ENCODE measurements around the gene OR13A1. TPM values are rescaled to one million over a fixed set of nuclear protein-coding genes. Genes with fewer than 3 reads are reported as not detected.
"Not testable (repeated sequence)": the region's sequence is repeated elsewhere in the genome, so short reads cannot be mapped to it uniquely, and the experiment has no call there.

Gene OR13A1
- total RNA-seq, 1 donor from 2014 or later, result 1.5 TPM

DNA sequence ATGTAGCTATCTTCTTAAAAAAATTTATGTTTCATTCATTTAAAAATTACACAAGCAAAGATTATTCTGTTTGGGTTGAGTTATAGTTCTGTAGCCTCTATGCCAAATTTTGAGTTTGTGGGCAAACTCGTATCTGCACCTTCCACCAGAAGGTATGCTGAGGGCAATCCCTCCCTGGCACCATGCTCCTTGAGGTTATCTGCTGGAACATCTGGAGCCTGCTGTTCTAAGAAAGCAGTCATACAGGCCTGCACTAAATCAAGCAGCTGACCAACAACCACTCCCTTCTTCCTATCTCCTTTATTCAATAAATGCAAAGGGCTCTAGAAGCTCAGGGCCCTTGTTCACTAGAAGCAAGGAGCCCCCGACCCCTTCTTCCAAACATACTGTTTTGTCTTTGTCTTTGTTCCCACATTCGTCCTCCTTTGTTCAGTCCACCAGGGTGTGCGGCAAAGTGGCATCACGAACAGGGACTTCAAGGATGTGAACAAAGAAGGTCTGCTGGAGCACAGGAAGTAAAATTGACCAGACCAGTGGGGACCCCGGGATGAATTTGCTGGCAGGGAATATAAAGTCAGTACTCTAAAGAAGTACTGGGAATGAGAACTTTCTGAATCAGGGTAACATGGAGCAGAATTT, 36.4 kb downstream of the OR13A1 start:
- TF ChIP-seq EZH2phosphoT487 (IDR thresholded peaks at IDR 0.05), result no peak
- no peak for TF ChIP-seq EZH2 (IDR thresholded peaks at IDR 0.05)
- TF ChIP-seq, protein P1, sequence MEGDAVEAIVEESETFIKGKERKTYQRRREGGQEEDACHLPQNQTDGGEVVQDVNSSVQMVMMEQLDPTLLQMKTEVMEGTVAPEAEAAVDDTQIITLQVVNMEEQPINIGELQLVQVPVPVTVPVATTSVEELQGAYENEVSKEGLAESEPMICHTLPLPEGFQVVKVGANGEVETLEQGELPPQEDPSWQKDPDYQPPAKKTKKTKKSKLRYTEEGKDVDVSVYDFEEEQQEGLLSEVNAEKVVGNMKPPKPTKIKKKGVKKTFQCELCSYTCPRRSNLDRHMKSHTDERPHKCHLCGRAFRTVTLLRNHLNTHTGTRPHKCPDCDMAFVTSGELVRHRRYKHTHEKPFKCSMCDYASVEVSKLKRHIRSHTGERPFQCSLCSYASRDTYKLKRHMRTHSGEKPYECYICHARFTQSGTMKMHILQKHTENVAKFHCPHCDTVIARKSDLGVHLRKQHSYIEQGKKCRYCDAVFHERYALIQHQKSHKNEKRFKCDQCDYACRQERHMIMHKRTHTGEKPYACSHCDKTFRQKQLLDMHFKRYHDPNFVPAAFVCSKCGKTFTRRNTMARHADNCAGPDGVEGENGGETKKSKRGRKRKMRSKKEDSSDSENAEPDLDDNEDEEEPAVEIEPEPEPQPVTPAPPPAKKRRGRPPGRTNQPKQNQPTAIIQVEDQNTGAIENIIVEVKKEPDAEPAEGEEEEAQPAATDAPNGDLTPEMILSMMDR (IDR thresholded peaks at IDR 0.05), result no peak
- peaks cover 27% of the 10 kb centered on the region for H3K4me1 ChIP-seq
- H3K27ac ChIP-seq, result no peak overlapping the region
- Mint-ChIP-seq H3K27ac (peak overlapping the region; percentile 33), H3K36me3 (no peaks in the 10 kb centered on the region), H3K4me3 (no peak overlapping the region), H3K27me3 (ENCODE audit: insufficient read depth, low read depth) (no peaks in the 10 kb centered on the region), H3K4me1 (peaks cover 29% of the 10 kb centered on the region), H3K9me3 (no peaks in the 10 kb centered on the region)
- no peak overlapping the region for H3K9ac ChIP-seq
- peak; percentile 11 for DNase-seq (ENCODE audit: low spot score)
- H3K27me3 ChIP-seq, result no peaks in the 10 kb centered on the region
- H3K4me2 ChIP-seq, result peak overlapping the region; percentile 24
- H2AFZ ChIP-seq (replicated peaks), result peak overlapping the region; percentile 85
- H3F3A ChIP-seq (ENCODE audit: low read depth), result peaks cover 9% of the 10 kb centered on the region
- no peaks in the 10 kb centered on the region for H3K36me3 ChIP-seq
- no peaks in the 10 kb centered on the region for H4K20me1 ChIP-seq (ENCODE audit: low read depth)
- H3K9me3 ChIP-seq (ENCODE audit: low read depth), result no peaks in the 10 kb centered on the region
- H3K79me2 ChIP-seq (ENCODE audit: low read depth), result no peaks in the 10 kb centered on the region
- no peak overlapping the region for H3K4me3 ChIP-seq

DNA sequence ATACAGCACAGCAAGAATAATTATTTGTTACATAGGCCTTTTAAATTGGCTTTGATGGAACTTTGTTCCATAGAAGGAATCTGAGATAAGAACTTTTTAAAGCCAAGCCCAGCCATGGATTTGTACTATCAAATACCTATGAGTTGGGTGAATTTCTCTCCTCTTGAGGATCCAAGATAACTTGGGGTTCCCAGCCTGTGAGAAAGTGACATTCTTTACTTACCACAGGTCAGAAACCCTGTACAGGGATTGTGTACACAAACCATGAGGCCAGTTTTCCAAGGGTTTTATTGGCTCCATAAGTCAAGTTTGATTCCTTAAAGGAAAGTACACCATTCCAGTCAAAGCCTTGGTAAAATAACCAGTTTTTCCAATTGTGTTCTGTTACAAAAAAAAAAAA, 39.3 kb downstream of the OR13A1 start:
- not testable (repeated sequence) for H3K4me3 ChIP-seq; H3K36me3 ChIP-seq; H4K20me1 ChIP-seq (ENCODE audit: low read depth); H3K9me3 Mint-ChIP-seq; H3K27ac ChIP-seq; H3K36me3 Mint-ChIP-seq; H3K27me3 ChIP-seq; H3K27me3 Mint-ChIP-seq (ENCODE audit: insufficient read depth, low read depth); H3K4me2 ChIP-seq; H3K9ac ChIP-seq; H3K4me3 Mint-ChIP-seq; H3F3A ChIP-seq (ENCODE audit: low read depth); H2AFZ ChIP-seq (replicated peaks); H3K79me2 ChIP-seq (ENCODE audit: low read depth); H3K27ac Mint-ChIP-seq; DNase-seq (ENCODE audit: low spot score); H3K9me3 ChIP-seq (ENCODE audit: low read depth)
- H3K4me1 ChIP-seq, result peaks cover 26% of the 10 kb centered on the region
- H3K4me1 Mint-ChIP-seq, result peaks cover 27% of the 10 kb centered on the region

GRCh38 chr10:45274364-45274763, 41.0 kb downstream of the OR13A1 start:
- Histone ChIP-seq H3K27me3 (no peaks in the 10 kb centered on the region), H2AFZ (replicated peaks) (no peak overlapping the region), H3F3A (ENCODE audit: low read depth) (peaks cover 7% of the 10 kb centered on the region), H3K4me1 (peaks cover 8% of the 10 kb centered on the region), H4K20me1 (ENCODE audit: low read depth) (no peaks in the 10 kb centered on the region), H3K36me3 (no peaks in the 10 kb centered on the region), H3K27ac (no peak overlapping the region), H3K79me2 (ENCODE audit: low read depth) (no peaks in the 10 kb centered on the region), H3K4me2 (no peak overlapping the region), H3K4me3 (no peak overlapping the region), H3K9ac (no peak overlapping the region), H3K9me3 (ENCODE audit: low read depth) (no peaks in the 10 kb centered on the region)
- peaks cover 12% of the 10 kb centered on the region for H3K9me3 Mint-ChIP-seq
- H3K4me1 Mint-ChIP-seq, result peaks cover 9% of the 10 kb centered on the region
- H3K27ac Mint-ChIP-seq, result no peak overlapping the region
- DNase-seq (ENCODE audit: low spot score), result no peak
- no peak overlapping the region for H3K4me3 Mint-ChIP-seq
- H3K27me3 Mint-ChIP-seq (ENCODE audit: insufficient read depth, low read depth), result peaks cover 2% of the 10 kb centered on the region
- no peak for TF ChIP-seq EZH2 (IDR thresholded peaks at IDR 0.05)
- TF ChIP-seq EZH2phosphoT487 (IDR thresholded peaks at IDR 0.05), result no peak
- TF ChIP-seq, protein P1 (IDR thresholded peaks at IDR 0.05), result no peak
- no peaks in the 10 kb centered on the region for H3K36me3 Mint-ChIP-seq

DNA sequence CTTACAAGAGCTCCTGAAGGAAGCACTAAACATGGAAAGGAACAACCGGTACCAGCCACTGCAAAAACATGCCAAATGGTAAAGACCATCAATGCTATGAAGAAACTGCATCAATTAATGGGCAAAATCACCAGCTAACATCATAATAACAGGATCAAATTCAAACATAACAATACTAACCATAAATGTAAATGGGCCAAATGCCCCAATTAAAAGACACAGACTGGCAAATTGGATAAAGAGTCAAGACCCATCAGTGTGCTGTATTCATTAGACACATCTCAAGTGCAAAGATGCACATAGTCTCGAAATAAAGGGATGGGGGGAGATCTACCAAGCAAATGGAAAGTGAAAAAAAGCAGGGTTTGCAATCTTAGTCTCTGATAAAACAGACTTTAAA, 47.6 kb downstream of the OR13A1 start:
- not testable (repeated sequence) for H3K4me1 ChIP-seq; H3K27ac Mint-ChIP-seq; H3K27me3 Mint-ChIP-seq (ENCODE audit: insufficient read depth, low read depth); H2AFZ ChIP-seq (replicated peaks); H3K36me3 Mint-ChIP-seq; H3K9me3 ChIP-seq (ENCODE audit: low read depth); H3F3A ChIP-seq (ENCODE audit: low read depth); H3K27me3 ChIP-seq; H3K4me3 Mint-ChIP-seq; H3K4me1 Mint-ChIP-seq; H3K4me2 ChIP-seq; H3K36me3 ChIP-seq; H3K4me3 ChIP-seq; H3K79me2 ChIP-seq (ENCODE audit: low read depth); H3K27ac ChIP-seq; DNase-seq (ENCODE audit: low spot score); H4K20me1 ChIP-seq (ENCODE audit: low read depth); H3K9ac ChIP-seq
- peaks cover 12% of the 10 kb centered on the region for H3K9me3 Mint-ChIP-seq

Data from neural progenitor cell (in vitro differentiated cells).